ENCODE measurements around the gene SPTA1.

GRCh38 chr1:158613764-158614163, 72.8 kb downstream of the SPTA1 start:
- TF ChIP-seq, protein P1, sequence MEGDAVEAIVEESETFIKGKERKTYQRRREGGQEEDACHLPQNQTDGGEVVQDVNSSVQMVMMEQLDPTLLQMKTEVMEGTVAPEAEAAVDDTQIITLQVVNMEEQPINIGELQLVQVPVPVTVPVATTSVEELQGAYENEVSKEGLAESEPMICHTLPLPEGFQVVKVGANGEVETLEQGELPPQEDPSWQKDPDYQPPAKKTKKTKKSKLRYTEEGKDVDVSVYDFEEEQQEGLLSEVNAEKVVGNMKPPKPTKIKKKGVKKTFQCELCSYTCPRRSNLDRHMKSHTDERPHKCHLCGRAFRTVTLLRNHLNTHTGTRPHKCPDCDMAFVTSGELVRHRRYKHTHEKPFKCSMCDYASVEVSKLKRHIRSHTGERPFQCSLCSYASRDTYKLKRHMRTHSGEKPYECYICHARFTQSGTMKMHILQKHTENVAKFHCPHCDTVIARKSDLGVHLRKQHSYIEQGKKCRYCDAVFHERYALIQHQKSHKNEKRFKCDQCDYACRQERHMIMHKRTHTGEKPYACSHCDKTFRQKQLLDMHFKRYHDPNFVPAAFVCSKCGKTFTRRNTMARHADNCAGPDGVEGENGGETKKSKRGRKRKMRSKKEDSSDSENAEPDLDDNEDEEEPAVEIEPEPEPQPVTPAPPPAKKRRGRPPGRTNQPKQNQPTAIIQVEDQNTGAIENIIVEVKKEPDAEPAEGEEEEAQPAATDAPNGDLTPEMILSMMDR (optimal IDR thresholded peaks at IDR 0.05 in 1 of 3, IDR thresholded peaks at IDR 0.05 in 1 of 3, conservative IDR thresholded peaks at IDR 0.05 in 1 of 3; ENCODE audit: extremely low read depth in 1 of 3, insufficient read depth in 2 of 3, low read length in 3 of 3): no peak
- TF ChIP-seq EZH2 (IDR thresholded peaks at IDR 0.05; ENCODE audit: low read length): no peak
